Activated T-helper 1 cell treated with anti-CD3 and anti-CD28 coated beads, Interleukin-2, amount 50 U/mL, for 16 hours (primary cell): ENCODE measurements around the gene SUPT20HL2.
"Not testable (repeated sequence)": the region's sequence is repeated elsewhere in the genome, so short reads cannot be mapped to it uniquely, and the experiment has no call there.

Experiments
- DNase-seq, 2 donors: peaks; one replicate each; pipeline ENCODE4 v3.0.0-alpha.2; 2020; ENCODE audit warnings: low read depth in 1 of 2, low spot score in 1 of 2

Gene SUPT20HL2

DNA sequence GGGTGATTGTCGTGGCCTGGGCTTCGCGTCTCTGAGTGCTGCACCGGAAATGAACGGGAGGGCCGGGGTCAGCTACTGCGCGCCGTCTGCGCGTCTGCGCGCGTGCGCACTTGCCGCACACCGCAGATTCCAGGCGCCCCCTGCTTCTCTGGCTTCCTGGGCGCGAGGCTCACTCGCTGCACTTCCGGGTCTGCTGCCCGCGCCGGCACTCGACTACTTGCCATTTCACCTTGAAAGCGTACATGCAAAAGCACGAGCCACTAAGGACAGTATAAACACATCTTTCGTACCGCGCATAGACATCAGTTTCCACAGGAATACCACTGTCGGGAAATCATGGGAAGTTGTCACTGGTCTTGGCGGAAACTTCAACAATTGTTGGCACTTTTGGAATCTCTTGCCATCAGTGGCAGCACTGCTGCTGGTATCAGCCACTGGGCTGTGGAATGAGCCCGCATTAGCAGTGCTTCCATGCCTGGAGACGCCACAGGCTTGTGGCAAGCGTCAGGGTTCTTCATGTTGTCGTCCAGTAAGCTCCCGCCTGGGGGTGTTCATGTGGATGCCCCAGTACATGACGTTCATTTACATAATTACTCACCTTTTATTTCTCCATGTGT, at the start of gene SUPT20HL2:
TSS of gene SUPT20HL2 (minus strand) at position 51 of the 617 bp plus-strand sequence. CDS start 754 bp downstream, outside the sequence.
- no peak for DNase-seq

DNA sequence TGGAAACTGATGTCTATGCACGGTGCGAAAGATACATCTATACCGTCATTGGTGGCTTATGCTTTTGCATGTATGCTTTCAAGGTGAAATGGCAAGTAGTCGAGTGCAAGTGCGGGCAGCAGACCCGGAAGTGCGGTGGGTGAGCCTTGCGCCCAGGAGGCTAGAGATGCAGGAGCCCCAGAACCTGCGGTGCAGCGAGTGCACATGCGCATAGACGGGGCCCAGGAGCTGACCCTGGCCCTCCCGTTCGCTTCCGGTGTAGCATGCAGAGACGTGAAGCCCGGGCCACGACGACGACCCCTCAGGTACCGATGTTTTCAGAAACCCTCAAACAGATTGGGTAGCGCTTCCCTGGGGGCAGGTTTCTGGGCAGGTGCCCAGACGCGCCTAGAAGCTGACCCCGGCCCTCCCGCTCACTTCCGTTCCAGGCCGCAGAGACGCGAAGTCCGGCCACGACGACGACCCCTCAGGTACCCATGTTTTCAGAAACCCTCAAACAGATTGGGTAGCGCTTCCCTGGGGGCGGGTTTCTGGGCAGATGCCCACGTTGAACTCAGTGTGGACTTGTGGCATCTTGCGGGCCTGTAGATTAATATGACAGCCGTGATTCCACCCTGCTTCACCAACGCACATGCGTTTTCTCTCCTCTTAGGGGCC, 48.3 kb upstream of the SUPT20HL2 start:
- DNase-seq: not testable (repeated sequence)

DNA sequence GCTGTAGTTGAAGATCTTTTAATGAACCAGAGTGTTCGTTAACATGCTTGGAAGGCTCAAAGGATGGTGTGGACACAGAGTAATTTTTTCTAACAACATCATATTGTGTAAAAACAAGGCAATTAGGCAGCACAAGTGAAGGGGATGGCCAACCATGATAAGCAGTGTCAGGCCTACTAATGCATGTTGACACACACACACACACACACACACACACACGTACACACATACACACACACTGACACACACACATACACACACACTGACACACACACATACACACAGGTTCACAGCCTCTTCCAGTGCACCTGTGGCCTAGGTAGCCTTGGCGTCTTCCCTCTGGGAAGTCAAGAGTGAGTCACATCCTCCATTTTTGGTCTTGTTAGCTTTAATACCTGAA, 46.4 kb upstream of the SUPT20HL2 start, which contains the start of gene SUPT20HL1:
TSS of gene SUPT20HL1 (plus strand) at position 368 of the 400 bp plus-strand sequence. CDS start 2,122 bp downstream, outside the sequence.
- no peak for DNase-seq

DNA sequence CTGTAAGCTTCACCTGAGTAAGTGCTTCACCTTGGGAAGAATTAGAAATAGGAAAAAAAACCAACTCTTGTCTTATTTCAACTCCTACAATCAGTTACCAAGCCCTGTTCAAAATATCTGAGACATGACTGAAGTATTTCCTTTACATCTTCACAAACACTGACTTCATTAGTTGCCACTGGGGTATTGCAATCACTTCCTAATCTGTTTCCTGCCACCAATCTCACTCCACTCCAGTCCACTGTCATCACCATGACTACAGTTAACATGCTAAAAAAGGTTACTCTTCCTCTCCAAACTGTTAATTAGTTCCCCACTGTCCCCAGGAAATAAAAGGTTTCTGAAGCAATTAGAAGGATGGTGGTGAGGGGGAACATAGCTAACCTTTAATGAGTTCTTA, 43.2 kb upstream of the SUPT20HL2 start:
- no peak for DNase-seq

DNA sequence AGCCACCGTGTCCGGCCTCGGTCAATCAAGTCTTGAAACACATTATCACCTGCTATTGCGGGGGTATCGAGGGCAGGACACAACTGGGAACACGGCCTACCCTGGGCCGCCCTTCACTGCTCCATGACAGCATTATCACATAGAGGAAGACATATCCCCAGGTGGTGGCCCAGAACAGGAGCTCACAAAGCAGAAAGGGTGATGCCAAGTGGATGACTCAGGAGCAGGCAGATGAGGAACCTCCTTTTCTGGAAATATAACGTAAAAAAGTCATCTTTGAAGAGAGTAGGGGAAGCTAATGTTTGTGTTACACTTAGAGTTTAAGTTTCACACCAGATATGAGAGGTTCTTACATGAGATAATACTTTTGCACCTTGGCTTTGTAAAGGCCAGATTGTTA, 41.2 kb upstream of the SUPT20HL2 start:
- DNase-seq: no peak

DNA sequence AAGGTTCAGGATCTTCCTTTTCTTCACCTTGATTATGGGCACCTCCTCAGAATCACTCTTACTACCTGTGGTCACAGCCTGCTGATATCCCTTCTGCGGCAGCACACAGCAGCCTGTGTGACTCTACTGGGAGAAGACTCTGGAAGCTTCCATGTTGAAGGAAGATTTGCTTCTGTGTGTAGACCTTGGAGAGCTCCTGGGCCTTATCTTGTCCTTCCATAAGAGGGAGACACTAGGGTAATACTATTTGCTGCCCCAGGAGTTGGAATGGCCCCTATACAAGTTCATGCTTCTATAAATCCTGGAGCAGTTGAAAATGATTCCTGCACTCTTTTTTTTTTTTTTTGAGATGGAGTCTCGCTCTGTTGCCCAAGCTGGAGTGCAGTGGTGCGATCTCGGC, 36.3 kb upstream of the SUPT20HL2 start:
- DNase-seq: no peak

DNA sequence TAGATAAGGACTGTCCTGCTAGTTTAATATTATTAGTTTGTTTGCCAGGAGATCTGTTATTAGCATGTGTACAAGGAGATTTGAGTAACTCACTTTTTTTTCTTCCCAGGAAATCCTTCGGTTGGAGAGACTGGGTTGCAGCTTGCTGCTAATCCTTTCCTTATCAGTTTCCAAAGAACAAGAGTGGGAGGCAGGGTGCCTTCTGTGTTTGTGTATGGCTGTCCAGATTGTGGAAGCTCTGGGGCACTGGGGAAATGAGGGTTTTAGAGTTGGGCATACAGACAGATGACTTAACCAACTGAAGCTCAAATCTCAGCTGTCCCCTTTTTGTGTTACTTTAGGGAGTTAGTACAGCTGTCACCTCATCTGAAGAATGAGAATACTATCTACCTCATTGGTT, 34.0 kb upstream of the SUPT20HL2 start:
- no peak for DNase-seq

DNA sequence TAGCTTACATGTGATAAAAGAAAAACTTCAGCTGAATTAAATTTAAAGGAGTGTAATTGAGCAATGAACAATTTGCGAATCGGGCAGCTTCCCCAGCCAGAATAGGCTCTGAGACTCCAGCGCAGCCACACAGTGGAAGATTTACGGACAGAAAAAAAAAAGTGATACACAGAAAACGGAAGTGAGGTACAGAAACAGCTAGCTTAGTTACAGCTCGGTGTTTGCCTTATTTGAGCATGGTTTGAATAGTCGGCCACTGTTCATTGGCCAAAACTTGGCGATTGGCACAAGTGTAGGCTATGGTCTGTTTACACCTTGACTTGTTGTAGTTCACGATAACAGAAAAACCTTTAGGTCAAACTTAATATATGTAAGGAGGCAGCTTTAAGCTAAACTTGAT, 29.9 kb upstream of the SUPT20HL2 start:
- DNase-seq: no peak

DNA sequence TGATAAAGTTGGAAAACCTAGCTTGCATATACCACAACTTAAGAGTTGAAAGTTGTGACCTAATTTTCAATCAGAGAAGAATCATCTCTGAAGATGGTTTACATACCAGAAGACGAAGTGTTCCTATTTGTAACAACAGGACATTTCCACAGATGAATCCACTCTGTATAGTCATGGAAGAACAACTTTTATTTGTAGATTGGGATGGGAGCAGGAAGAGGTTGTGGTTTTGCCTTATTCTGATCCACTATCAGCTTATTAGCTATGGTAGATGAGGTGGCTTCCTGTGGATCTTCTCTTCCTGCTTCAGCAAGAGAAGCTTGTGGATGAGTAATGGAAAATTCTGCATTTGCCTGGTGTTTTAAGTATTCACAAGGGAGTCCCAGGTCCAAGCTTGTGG, 27.9 kb upstream of the SUPT20HL2 start:
- no peak for DNase-seq

DNA sequence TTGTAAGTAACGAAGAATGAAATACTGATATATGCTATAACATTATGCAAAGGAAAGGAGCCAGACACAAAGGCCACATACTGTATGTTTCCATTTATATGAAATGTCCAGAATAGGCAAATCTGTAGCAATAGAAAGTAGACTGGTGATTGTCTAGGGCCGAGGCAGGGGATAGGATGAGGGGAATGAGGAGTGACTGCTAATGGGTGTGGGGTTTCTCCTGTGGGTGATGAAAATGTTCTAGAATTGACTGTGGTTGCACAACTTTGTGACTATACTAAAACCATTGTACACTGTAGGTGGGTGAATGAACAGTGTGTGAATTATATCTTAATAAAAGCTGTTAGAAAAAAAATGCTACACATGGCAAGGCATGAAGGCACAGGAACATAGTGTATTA, 26.6 kb upstream of the SUPT20HL2 start:
- no peak for DNase-seq

DNA sequence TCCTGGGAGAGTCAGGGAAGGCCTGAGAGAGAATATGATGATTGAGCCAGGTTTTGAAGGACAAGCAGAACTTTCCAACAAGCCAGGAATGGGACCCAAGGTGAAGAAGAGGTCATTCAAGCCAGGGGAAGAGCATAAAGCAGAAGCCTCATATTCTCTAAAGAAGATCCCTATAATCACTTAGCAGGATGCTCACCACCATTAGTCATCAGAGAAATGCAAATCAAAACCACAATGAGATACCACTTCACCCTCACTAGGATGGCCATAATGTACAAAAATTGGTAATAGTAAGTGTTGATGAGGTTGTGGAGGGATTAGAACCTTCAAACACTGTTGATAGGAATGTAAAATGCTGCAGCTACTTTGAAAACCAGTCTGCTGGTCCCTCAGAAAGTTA, 26.0 kb upstream of the SUPT20HL2 start:
- DNase-seq: no peak

DNA sequence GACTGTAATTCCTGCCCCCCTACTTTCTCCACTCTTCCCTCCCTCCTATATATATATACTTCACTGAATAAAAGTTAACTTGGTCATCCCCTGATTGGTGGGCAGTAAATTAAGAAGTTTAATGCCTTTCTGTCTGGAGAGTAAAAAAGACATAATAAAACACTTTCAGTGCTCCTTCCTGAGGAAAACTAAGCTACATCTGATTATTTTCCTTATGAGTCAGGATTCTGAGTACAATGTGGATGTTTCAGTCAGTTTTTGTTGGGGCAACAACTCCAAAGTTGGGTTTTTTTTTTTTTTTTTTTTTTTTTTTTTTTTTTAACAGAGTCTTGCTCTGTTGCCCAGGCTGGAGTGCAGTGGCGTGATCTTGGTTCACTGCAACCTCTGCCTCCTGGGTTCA, 22.0 kb upstream of the SUPT20HL2 start:
- no peak for DNase-seq

DNA sequence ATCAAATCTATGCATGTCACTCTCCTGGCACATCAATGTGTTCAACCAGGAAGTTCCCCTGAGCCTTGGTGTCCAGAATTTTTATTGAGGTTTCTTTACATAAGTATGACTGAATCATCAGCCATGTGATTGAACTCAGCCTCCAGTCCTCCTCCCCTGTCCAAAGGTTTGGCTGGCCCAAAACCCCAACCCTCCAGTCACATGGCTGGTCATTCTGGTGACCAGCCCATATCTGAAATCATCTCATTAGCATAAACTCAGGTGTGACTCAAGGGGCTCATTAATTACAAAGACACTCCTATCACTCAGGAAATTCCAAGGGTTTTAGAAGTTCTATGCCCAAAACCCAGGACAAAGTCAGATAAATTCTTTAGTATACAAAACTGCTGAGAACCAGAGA, 20.6 kb upstream of the SUPT20HL2 start:
- no peak for DNase-seq

DNA sequence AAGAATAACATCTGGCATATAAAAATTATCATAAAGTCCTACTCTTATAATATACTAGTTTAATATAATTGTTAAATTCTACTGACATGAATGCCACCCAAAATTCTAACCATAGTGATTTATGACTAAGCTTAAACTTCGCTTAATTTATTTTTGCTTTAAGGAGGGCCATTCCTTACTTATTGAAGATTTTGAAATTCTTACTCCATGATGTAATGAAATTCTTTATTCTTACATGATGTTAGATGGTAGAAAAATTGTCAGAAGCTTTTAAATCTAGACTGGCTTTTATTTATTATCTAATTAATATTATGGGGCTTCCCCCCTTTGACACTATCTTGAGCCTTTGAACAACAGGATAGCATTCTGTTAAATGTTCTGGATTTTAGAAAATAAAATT, 19.5 kb upstream of the SUPT20HL2 start:
- no peak for DNase-seq

DNA sequence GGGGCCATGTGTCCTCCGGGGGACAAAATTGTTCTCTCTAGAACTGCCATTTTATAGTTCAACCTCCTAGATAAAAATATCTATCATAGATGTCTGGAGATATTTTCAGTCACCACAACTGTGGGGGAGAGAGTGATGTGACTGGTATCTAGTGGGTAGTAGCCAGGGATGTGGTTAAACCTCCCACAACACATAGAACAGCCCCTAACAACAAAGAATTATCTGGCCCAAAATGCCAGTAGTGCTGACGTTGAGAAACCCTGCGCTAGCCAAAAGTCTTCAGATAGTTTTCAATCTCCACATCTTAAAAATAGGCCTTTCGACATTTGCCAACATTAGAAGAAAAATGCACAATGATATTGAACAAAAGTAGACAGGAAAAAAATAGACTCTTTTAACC, 19.0 kb upstream of the SUPT20HL2 start:
- DNase-seq: no peak

DNA sequence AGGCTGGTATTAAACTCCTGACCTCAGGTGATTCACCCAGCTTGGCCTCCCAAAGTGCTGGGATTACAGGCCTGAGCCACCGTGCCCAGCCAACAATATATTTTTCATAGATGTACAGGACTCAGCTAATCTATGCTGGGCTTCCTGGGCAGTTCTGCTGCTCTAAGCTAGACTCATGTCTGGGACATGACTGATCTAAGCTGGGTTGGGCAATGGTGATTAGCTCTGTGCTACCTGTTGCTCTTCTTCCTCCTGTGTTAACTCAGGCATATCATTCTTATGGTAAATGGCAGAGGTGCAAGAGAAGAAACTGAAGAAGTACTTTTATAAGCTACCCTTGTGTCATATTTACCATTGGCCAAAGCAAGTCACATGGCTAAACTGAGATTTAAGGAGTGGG, 11.4 kb upstream of the SUPT20HL2 start:
- DNase-seq: no peak

DNA sequence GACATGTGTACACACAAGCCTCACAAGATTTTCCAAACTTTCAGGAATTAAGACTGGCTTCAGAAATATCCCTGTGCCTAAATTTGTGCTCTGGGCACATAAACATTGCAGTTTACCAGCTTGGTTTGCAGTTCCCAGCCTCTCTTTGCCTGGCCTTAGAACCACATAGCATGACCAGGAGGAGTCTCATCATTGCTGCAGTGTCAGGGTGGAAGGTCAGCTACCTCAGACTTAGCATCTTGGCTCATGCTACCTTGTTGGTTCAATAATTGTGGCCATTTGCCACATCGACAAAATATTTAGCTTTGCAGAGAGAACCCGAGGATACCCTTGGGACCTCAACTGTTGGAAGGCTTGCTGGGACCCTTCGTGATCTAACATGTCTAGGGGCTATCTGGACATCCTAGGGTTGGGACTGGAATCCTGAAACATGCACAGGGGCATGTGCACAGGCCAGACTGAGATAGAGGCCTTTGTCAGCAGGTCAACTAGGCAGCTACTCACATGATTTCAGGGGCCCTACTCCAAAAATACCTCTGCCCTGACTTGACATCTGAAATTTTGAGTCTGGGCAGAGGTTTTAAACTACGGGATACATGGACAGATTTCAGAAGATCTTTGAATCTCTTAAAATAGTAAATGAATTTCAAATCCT, 8.0 kb upstream of the SUPT20HL2 start:
- no peak for DNase-seq

DNA sequence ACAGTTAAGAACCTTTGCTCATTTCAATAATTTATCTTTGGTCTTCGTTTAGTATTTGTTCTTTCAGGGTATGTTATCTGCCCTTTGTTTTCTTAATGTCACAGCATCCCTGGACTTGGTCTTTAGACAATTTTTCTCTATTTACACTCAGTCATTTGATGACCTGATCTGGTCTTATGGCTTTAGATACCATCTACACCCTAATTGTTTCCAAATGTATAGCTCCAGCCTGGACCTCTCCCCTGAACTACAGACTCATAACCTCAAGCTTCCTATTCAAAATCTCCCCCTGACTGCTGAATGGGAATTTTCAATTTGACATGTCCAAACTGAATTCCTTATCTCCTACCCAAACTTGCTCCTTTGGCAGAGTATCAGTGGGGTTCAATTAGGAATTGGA, 3.7 kb upstream of the SUPT20HL2 start:
- DNase-seq: no peak

DNA sequence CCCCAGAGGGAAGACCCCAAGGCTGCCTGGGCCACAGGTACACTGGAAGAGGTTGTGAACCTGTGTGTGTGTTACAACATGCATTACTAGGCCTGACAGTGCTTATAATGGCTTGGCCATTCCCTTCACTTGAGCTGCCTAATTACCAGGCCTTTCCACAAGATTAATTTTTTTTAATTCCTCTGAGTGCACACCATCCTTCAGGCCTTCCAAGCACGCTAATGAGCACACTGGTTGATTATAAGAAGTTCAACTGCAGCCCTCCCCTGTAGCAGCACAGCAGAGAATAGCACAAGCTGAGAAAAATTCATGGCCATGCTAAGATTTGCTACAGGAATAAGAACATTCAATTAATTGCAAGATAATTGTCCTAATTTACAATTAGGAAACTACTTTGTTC, 2.2 kb upstream of the SUPT20HL2 start:
- DNase-seq: no peak

DNA sequence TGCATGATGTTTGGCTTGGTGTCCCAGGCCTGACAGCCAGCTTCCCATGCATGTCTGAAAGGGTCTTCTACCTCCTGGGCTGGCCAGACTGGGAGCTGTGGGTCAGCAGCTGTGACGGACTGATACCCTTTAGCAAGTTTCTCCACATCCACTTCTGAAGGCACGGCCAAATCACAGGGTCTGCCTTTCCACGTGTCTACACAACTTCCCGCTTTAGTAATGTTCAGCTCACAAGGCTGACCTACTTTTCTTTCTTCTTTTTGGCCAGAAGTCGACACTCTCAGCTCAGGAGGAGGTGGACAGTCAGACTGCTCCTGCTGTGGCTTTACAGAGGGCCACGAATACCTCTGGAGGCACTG, 1.6 kb downstream of the SUPT20HL2 start:
- DNase-seq: not testable (repeated sequence)

DNA sequence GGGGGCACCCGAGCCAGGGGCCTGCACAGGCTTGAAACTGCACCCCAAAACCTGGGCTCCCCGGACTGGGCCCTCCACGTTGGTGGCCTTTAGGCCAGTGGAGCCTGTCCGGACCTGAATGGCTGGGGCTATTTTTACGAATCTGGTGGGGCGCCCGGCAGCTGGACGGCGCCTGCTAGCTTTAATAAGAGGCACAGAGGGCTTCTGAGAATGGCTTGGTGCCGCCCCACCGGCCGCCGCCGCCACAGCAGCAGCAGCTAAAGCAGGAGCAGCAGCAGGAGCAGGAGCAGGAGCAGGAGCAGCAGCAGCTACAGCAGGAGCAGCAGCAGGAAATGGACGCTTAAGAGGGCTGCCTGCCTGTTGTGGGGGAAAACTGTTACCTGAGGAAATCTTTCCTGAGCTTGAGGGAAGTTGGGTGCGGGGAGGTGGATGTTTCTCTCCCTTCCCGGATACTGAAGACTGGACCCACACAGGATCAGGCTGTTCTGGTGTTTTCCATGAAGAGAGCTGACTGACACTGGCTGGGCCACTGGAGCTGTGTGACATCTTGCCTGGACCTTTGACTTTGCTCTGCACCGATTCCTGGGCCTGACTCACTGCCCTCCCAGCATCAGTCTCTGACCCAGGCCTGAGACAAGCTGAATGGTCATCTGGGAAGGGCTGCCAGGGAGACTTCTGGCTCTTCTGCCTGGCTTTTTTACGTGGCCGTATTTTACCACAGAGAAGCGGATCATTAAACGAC, 2.2 kb downstream of the SUPT20HL2 start:
- not testable (repeated sequence) for DNase-seq

DNA sequence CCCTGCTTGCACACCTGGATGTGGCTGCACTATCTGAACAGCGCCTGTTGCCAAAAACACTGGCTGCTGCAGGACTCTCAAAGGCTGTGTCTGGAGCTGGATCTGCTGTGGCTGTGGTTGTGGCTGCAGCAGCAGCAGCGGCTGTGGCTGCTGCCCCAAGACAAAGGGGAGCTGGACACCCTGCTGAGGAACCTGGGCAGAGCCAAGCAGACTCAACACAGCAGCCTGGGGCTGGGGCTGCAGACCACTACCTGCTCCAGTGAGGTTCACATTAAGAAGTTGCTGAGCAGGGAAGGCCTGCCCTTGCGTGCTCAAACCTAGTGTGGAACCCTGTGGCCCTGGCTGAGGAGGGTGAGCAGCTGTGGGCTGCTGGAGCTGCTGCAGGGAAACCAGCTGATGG, 3.0 kb downstream of the SUPT20HL2 start:
- not testable (repeated sequence) for DNase-seq
